LNCAP (cell line): ENCODE measurements around the gene LAMB3.

Experiments
- CTCF ChIP-seq: fragments of 450-650 bp; IDR thresholded peaks from 2 replicates; pipeline ENCODE4 v1.5.1; 2017; ENCODE audit warnings: mild to moderate bottlenecking

The LAMB3 gene

GRCh38 chr1:209672705-209673630, 20.7 kb upstream of the LAMB3 start:
- TF ChIP-seq CTCF: no peak

- TF ChIP-seq CTCF: no peak
Measured at GRCh38 chr1:209670441-209671082, 18.3 kb upstream of the LAMB3 start.

GRCh38 chr1:209667708-209668107, 15.5 kb upstream of the LAMB3 start:
- TF ChIP-seq CTCF: no peak

- no peak for TF ChIP-seq CTCF
Measured at GRCh38 chr1:209667103-209667502, 14.9 kb upstream of the LAMB3 start.

DNA sequence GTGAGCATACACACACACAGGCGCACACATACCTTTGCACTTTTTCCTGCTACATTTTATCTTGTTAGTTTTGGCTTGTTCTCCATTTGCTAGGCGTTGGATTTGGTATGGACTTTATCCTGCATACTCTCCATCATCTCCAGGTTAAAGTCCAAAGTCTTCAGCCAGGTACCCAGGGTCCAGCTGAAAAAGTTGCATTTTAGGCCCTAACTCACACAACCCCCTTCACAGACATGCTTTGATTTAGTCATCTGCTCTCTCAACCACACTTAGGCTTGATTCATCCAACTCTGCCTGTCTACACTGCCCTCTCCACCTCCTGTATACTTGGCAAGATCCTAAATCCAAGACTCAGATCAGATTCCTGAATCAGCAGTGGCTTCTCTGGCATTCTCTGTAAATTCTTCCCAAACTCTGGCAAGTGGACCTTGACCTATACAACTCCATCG, 10.7 kb upstream of the LAMB3 start:
- no peak for TF ChIP-seq CTCF

- TF ChIP-seq CTCF: no peak
Measured at GRCh38 chr1:209661071-209661470, 8.8 kb upstream of the LAMB3 start.

DNA sequence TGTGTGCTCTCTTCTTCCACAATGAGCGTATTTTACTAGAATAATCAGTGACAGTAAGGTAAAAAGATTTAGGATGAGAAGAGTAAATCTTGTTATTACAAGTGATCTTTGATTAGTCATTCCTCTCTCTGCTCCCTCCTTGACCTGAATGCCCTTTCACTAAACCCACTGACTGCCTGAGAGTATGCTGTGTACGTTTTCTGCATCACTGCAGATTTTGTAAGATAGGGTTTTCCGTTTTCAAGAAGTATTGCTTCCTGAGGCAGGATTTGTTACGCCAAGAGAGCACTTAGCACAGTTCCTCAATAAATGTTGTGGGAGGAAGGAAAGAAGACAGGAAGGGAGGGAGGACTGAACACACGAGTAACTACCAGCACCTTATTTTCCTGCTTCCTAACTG, 7.7 kb upstream of the LAMB3 start:
- no peak for TF ChIP-seq CTCF
